Measurements from ENCODE around the gene CXCL1.

CXCL1 gene

GRCh38 chr4:73871511-73872310, 2.5 kb downstream of the CXCL1 start:
- Histone ChIP-seq H3K4me3 (no peak overlapping the region), H3K27ac (no peak overlapping the region)
- no peak for TF ChIP-seq CTCF (IDR thresholded peaks at IDR 0.05)
- DNase-seq (ENCODE audit: low spot score), result no peak

GRCh38 chr4:73872316-73873108, 3.3 kb downstream of the CXCL1 start:
- no peak for DNase-seq (ENCODE audit: low spot score)
- TF ChIP-seq CTCF (IDR thresholded peaks at IDR 0.05), result no peak
- Histone ChIP-seq H3K4me3 (no peak overlapping the region), H3K27ac (peak overlapping the region in 1 of 2 donors; percentile 5)

- DNase-seq (ENCODE audit: low spot score), result no peak
- Histone ChIP-seq H3K27ac (no peak overlapping the region), H3K4me3 (no peak overlapping the region)
- no peak for TF ChIP-seq CTCF (IDR thresholded peaks at IDR 0.05)
These were observed 5.2 kb downstream of the CXCL1 start for GRCh38 chr4:73874386-73874785.

GRCh38 chr4:73875401-73875800, 6.2 kb downstream of the CXCL1 start:
- no peak overlapping the region for H3K27ac ChIP-seq
- no peak for DNase-seq (ENCODE audit: low spot score)

GRCh38 chr4:73883306-73883705, 14.1 kb downstream of the CXCL1 start:
- no peak for DNase-seq (ENCODE audit: low spot score)
- Histone ChIP-seq H3K27ac (no peak overlapping the region), H3K4me3 (no peak overlapping the region)
- no peak for TF ChIP-seq CTCF (IDR thresholded peaks at IDR 0.05)

More at GRCh38 chr4:73875401-73875800, 6.2 kb downstream of the CXCL1 start:
- TF ChIP-seq CTCF (IDR thresholded peaks at IDR 0.05), result no peak
- no peak overlapping the region for H3K4me3 ChIP-seq

- H3K4me3 ChIP-seq, result no peak overlapping the region
- no peak for TF ChIP-seq CTCF (IDR thresholded peaks at IDR 0.05)
- no peak overlapping the region for H3K27ac ChIP-seq
- DNase-seq (ENCODE audit: low spot score), result no peak
These were observed 16.5 kb downstream of the CXCL1 start for GRCh38 chr4:73885574-73886267.

Data from coronary artery (tissue), 2 donors.